ENCODE data around the gene PFDN2.

DNA sequence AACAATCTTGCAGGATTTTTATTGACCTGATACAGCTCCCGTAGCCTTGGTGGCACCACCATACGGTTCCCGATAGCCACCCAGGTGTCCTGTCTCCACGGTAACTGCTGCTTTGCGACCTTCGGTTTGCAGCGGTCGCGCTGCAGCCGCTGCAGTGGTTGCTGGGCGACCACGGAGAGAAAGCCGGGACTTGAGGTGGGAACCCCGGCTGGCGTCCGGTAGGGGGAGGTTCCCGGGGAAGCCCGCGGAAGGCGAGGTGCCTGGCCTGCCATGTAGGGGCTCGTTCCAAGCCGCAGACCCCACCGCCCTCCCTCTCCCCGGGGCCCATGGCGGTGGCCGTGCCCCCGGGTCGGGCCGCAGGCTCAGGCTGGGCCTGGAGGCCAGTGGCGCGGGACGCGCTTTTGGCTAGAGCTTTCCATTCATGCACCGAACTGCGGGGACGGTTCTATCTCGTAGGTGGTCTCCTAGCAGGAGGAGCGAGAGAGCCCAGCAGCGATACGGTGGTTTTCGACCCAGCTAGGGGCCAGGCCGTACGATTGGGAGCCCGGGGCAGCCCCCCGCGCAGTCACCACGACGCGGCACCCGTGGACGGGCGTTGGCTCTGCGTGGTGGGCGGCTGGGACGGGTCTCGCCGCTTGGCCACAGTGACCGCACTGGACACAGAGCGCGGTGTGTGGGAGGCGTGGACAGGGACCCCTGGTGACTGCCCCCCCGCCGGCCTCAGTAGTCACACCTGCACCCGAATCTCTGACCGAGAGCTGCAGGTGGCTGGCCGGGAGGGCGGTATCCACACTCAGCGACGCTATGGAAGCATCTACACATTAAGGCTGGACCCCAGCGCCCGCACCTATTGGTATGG, 19.4 kb downstream of the PFDN2 start, which contains the start of gene KLHDC9:
- TF ChIP-seq CTCF (IDR thresholded peaks at IDR 0.05) (peak in 1 of 12 donors; percentile 15), POLR2A (IDR thresholded peaks at IDR 0.05) (no peak)

Data from heart left ventricle (tissue), 13 donors.